Uterus (tissue), 4 donors: ENCODE data around the gene EAF1. TPM values are rescaled to one million over a fixed set of nuclear protein-coding genes. Genes with fewer than 3 reads are reported as not detected.
"Not testable (repeated sequence)": the region's sequence is repeated elsewhere in the genome, so short reads cannot be mapped to it uniquely, and the experiment has no call there.

ENCODE experiments used
- DNase-seq, 2 donors: peaks; one replicate each; pipeline ENCODE4 v3.0.0-alpha.2; 2019 to 2020
- H3K27ac ChIP-seq, 2 donors: fragments of 200-600 bp; sonication (generic); 1 replicate in 1 of 2; 2 replicates in 1 of 2; pipeline ENCODE4 v1.5.1; 2016 to 2018
- H3K27me3 ChIP-seq, 2 donors: fragments of 200-600 bp; sonication (generic); one replicate each; pipeline ENCODE4 v1.5.1; 2018 to 2019; ENCODE audit warnings: control low read depth in 1 of 2
- H3K36me3 ChIP-seq, 2 donors: fragments of 200-600 bp; sonication (generic); one replicate each; pipeline ENCODE4 v1.5.1; 2019; ENCODE audit warnings: control low read depth in 1 of 2
- H3K4me1 ChIP-seq, 2 donors: fragments of 200-600 bp; sonication (generic); one replicate each; pipeline ENCODE4 v1.5.1; 2018 to 2019; ENCODE audit warnings: control low read depth in 1 of 2
- H3K4me3 ChIP-seq, 2 donors: fragments of 200-600 bp; sonication (generic); 1 replicate in 1 of 2; 2 replicates in 1 of 2; pipeline ENCODE4 v1.5.1; 2018 to 2019; ENCODE audit warnings: mild to moderate bottlenecking in 1 of 2
- H3K9me3 ChIP-seq, 2 donors: fragments of 200-600 bp; sonication (generic); one replicate each; pipeline ENCODE4 v1.5.1; 2019; ENCODE audit warnings: control low read depth in 1 of 2
- CTCF ChIP-seq, 4 experiments: fragments of 200-600 bp in 2 of 4; fragments of 450-650 bp in 2 of 4; sonication (generic) in 2 of 4; IDR thresholded peaks; one replicate each; pipeline ENCODE4 v1.5.1; 2016 to 2019; ENCODE audit warnings: antibody characterized with exemption in 4 of 4, mild to moderate bottlenecking in 2 of 4, moderate library complexity in 1 of 4
- POLR2A ChIP-seq, 2 donors: fragments of 450-650 bp; IDR thresholded peaks; one replicate each; pipeline ENCODE4 v1.6.1; 2016; ENCODE audit warnings: antibody characterized with exemption in 2 of 2, mild to moderate bottlenecking in 1 of 2, moderate library complexity in 1 of 2
- intact Hi-C: fragments of 100-400 bp; cut with DNase I; formaldehyde crosslinking; loops from one replicate; pipeline ENCODE4 v1.15.1; 2023; ENCODE audit warnings: low total_unique reads
- total RNA-seq, 4 donors: library from RNA; depleted of rRNA in 3 of 4; stranded (reverse); fragments of >200 nt in 3 of 4; gene quantifications; one replicate each; pipeline versions ENCODE4 v1.1.0 to v1.2.4, GENCODE V29; 2014 to 2023
- donor health status: DM: yes; HTN: yes; CAD: no.

EAF1 gene
- total RNA-seq, 4 donors from 2014 or later: 2.3 to 18.3 (median 15.6) TPM

- peaks cover 0 to 12% of the 10 kb centered on the region in 2 donors for H3K9me3 ChIP-seq
- intact Hi-C loops: no loop called here
- H3K36me3 ChIP-seq: no peaks in the 10 kb centered on the region
- peak overlapping the region in 1 of 2 donors; percentile 27 for H3K27ac ChIP-seq
- DNase-seq: no peak
- no peaks in the 10 kb centered on the region for H3K4me1 ChIP-seq
- no peaks in the 10 kb centered on the region for H3K27me3 ChIP-seq
- no peak overlapping the region for H3K4me3 ChIP-seq
- TF ChIP-seq CTCF (IDR thresholded peaks at IDR 0.05): no peak
- no peak for TF ChIP-seq POLR2A (IDR thresholded peaks at IDR 0.05)
Observed at GRCh38 chr3:15390460-15390859, 36.9 kb upstream of the EAF1 start.

DNA sequence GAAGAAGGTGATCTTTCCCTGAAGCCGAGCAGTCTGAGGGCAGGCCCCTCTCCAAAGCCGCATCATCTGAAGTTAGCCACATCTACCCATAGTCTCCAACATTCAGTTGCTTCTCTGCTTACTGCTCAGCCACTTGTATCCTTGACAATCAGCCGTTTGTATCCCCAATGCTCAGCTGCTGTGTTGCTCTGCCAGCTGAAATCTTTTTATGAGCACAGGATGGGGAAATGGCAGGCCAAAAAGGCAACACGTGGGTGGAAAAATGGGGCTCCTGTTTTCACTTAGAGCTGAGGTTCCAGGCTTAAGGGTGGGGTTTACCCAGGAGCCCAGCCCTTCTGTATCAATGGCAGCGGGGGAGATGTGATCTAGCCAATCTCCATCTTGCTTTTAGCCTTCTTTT lies 36.4 kb upstream of the EAF1 start:
- no peaks in the 10 kb centered on the region for H3K27me3 ChIP-seq

DNA sequence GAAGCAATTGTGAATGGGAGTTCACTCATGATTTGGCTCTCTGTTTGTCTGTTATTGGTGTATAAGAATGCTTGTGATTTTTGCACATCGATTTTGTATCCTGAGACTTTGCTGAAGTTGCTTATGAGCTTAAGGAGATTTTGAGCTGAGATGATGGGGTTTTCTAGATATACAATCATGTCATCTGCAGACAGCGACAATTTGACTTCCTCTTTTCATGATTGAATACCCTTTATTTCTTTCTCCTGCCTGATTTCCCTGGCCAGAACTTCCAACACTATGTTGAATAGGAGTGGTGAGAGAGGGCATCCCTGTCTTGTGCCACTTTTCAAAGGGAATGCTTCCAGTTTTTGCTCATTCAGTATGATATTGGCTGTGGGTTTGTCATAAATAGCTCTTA lies 34.1 kb upstream of the EAF1 start:
- H3K4me1 ChIP-seq, DNase-seq, intact Hi-C loops, H3K9me3 ChIP-seq, H3K27ac ChIP-seq, H3K27me3 ChIP-seq, H3K36me3 ChIP-seq, H3K4me3 ChIP-seq: not testable (repeated sequence)

More for the DNA sequence above, 36.4 kb upstream of the EAF1 start:
- Histone ChIP-seq H3K4me1 (no peaks in the 10 kb centered on the region), H3K4me3 (no peak overlapping the region), H3K27ac (no peak overlapping the region), H3K9me3 (peaks cover 0 to 10% of the 10 kb centered on the region in 2 donors), H3K36me3 (no peaks in the 10 kb centered on the region)
- intact Hi-C loops: no loop called here
- DNase-seq: no peak
- no peak for TF ChIP-seq CTCF (IDR thresholded peaks at IDR 0.05)
- TF ChIP-seq POLR2A (IDR thresholded peaks at IDR 0.05): no peak

DNA sequence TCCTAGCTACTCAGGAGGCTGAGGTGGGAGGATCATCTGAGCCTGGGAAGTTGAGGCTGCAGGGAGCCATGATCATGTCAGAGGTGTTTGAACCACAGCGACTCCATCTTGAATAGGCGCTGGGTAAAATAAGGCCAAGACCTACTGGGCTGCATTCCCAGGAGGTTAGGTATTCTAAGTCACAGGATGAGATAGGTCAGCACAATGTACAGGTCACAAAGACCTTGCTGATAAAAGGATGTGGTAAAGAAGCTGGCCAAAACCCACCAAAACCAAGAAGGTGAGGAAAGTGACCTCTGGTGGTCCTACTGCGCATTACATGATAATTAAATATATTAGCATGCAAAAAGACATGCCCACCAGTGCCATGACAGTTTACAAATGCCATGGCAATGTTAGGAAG lies 28.7 kb upstream of the EAF1 start:
- peak in 3 of 4 experiments; percentile 8 to 42 (median 37) for TF ChIP-seq CTCF (IDR thresholded peaks at IDR 0.05)
- H3K27me3 ChIP-seq, intact Hi-C loops, H3K4me1 ChIP-seq, H3K9me3 ChIP-seq, DNase-seq, H3K27ac ChIP-seq, H3K4me3 ChIP-seq, H3K36me3 ChIP-seq: not testable (repeated sequence)

DNA sequence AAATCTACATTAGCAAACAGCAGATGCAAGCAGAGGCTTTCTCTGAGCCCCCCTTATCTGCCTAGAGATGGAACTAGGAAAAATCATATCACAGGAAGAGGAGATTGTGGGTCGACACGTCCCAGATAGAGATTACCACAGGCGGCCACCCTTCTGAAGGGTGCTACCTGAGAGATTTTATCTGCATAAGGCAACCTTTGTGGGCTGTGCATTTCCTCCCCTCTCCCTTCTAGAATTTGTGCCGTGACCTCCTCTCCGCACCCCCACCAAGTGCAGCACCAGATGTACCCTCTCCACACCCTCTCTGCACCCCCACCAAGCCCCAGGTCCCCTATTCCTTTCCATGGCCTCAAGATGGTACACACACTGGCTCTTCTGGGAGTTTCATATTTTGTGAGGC lies 27.4 kb upstream of the EAF1 start:
- TF ChIP-seq CTCF (IDR thresholded peaks at IDR 0.05) (no peak), POLR2A (IDR thresholded peaks at IDR 0.05) (no peak)
- intact Hi-C loops: no loop called here
- DNase-seq: no peak
- Histone ChIP-seq H3K4me1 (no peaks in the 10 kb centered on the region), H3K36me3 (no peaks in the 10 kb centered on the region), H3K27me3 (no peaks in the 10 kb centered on the region), H3K27ac (no peak overlapping the region), H3K4me3 (no peak overlapping the region), H3K9me3 (no peaks in the 10 kb centered on the region)

DNA sequence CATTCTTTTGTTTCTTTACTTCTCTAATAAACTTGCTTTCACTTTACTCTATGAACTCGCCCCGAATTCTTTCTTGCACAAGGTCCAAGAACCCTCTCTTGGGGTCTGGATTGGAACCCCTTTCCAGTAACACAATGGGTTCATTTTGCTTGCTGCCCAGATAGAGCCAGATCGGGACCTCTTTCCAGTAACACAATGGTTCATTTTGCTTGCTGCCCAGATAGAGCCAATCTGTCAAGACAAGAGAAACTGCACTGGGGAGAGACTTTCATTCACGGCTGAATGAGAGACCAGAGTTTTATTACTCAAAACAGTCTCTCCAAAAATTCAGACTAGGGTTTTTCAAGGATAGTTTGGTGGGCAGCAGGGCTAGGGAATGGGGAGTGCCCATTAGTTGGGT lies 25.5 kb upstream of the EAF1 start:
- intact Hi-C loops: no loop called here
- H3K4me3 ChIP-seq: no peak overlapping the region

More for the DNA sequence above, 25.5 kb upstream of the EAF1 start:
- no peak overlapping the region for H3K27ac ChIP-seq
- H3K36me3 ChIP-seq: no peaks in the 10 kb centered on the region
- TF ChIP-seq CTCF (IDR thresholded peaks at IDR 0.05): no peak
- no peak for TF ChIP-seq POLR2A (IDR thresholded peaks at IDR 0.05)
- no peaks in the 10 kb centered on the region for H3K4me1 ChIP-seq
- no peak for DNase-seq
- no peaks in the 10 kb centered on the region for H3K27me3 ChIP-seq
- no peaks in the 10 kb centered on the region for H3K9me3 ChIP-seq
